GM21515 (cell line): ENCODE results near the gene BEND7.

Source experiments
- ATAC-seq: cut with Tn5 transposase; IDR thresholded peaks from one replicate; pipeline ENCODE4 v1.9.1; 2021; ENCODE audit not compliant: unreplicated experiment

Gene BEND7

GRCh38 chr10:13525663-13526062 is 3.2 kb downstream of the BEND7 start:
- no peak for ATAC-seq

- no peak for ATAC-seq
Observed at GRCh38 chr10:13521026-13521425, 7.8 kb downstream of the BEND7 start.

DNA sequence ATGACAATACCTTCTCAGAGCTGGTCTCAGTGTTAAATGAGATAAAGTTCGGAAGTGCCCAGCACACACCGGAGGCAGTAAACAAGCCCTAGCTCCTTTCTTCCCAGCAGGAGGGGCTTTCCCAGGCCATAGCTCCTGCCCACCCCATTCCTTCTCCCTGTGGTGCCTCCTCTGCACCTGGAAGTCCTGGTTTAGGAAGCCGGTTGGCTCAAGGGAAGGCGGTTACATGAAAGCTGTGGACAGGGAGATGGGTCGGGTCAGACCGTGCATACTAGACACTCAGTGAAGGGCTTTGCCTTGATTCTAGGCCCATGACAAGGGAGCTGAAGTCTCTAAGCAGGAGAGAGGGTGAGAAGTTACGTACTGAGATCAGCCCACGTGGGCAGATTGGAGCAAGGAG is 8.6 kb downstream of the BEND7 start:
- no peak for ATAC-seq

- ATAC-seq, result no peak
Observed at GRCh38 chr10:13518076-13518692, 10.6 kb downstream of the BEND7 start.

DNA sequence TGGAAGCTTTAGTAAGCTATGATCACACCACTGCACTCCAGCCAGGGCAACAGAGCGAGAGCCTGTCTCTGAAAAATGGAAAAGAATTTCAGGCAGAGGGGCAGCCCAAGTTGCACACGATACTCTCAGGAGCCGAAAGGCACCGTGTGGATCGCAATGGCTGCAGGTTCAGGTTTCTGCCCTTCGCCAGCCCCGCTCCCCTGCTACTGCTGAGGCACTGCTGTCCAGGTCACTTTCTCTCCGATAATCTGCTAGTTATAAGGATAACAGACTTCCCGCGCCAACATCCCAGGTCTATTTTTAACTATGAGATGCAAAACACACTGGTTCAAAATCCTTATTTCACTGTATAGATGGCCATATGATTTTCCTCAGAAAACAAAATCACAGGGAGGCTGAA is 11.1 kb downstream of the BEND7 start:
- ATAC-seq, result no peak

DNA sequence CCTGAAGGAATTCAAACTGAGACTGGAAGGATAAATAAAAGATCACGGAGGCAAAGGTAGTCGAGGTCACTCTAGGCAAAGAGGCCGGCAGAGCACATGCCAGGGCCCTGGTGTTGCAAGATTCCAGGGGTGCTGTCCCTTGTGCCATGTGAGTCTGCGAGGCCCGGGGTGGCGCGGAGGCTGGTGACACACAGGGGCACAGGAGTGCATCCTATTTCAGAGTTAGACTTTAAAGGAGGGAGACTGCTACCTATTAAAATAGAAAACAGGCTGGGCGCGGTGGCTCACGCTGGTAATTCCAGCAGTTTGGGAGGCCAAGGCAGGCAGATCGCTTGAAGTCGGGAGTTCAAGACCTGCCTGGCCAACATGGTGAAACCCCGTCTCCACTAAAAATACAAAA is 12.6 kb downstream of the BEND7 start:
- ATAC-seq, result no peak

GRCh38 chr10:13515467-13515866 is 13.3 kb downstream of the BEND7 start:
- ATAC-seq, result no peak

DNA sequence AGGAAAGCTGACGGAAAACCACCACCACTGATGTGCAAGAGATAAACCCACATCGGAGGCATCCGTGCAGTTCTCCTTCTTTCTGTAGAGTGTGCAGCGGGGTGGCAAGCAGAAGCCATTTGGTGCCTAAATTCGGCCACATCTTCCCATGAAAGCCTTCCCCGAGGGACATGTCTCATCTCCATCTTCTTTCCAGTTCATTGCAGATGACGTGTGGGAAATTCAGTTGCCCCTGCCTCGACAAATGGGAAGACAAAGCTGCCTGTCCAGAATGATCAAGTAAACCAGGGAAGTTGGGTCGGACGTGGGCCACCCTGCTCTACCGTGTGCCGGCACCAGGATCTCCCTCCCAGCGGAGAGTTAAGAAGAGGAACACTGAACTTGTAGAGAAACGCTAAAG is 14.5 kb downstream of the BEND7 start:
- ATAC-seq, result no peak

GRCh38 chr10:13512564-13512963 is 16.2 kb downstream of the BEND7 start:
- ATAC-seq, result no peak

- no peak for ATAC-seq
Observed at GRCh38 chr10:13511409-13511808, 17.4 kb downstream of the BEND7 start.

DNA sequence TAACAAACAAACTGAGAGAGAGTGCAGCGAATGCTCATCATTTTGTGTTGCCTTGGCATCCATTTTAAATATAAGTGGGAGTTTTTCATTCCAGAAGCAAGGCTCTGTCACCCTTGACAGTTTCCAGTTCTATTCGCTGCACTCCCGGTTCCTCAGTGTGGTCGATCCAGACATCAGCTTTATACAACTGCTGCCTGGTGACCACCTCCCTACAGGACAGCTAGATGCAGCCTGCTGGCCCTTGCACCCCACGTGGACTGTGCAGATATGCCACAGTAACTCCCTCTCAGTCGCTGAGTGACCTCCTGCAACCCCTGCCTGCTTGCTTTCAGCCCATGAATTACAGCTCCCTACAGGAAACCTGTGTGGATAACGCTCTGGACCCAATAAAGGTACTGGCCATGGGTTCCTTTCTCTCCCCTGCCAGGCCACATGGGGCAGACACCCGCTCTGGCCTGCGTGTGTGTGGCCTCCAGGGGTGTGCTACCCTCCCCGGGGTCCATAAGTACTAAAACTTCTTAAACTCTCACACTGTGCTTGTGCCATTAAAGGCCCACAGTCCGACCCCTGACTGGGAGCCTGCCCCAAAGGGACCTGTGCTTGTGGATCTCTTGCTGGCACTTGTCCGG is 23.6 kb downstream of the BEND7 start:
- ATAC-seq, result no peak

DNA sequence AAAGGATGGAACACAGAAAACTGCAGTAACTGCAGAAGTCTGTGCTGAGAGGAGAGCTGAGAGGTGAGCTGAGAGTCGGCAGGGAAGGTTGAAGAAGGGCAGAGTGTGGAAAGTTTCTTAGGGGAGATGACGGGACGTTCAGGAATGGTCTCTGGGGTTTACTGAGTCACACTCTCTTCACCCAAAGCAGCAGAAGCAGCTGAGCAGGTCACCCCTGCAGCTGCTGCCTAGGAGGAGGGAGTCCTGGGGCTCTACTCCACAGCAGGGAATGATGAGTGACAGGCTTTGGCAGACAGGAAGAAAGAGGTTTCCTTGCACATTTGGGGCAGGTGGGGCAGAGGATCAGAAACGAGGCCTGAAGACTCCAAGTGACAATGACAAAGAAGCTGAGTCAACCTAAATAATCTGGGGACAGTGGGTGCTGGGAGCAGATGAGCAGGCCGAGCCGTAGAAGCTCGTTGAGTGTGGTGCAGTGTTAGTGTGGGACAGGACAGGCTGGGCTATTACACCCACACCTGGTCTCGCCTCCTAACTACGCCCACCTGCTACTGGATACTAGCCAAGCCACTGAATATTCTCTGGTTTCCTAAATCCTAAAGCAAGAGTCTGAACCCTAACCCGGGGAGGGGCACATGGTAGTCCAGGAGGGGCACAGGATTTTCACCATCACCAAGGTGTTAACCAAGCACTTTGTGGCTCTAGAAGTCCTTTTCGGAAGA is 24.9 kb downstream of the BEND7 start:
- no peak for ATAC-seq

- no peak for ATAC-seq
Observed at GRCh38 chr10:13502380-13502779, 26.4 kb downstream of the BEND7 start.

GRCh38 chr10:13500201-13500600 is 28.6 kb downstream of the BEND7 start:
- no peak for ATAC-seq

DNA sequence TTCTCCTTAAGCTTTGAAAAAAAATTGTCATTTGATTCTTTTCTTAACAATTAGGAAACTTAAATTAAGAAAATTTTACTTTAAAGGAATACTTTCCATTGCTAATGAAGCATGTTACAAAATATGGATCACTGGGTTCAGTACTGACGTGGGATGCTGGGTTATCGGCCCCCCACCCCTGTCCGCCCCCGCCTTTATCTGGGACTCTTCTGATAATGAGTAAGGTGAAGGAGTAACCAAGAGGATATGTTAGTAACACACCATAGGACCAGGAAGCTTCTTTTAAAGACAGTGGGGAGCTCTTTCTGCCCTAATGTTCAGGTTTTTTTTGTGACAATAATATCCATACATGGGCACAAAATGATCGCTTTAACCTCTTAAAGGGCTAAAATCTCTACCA is 29.7 kb downstream of the BEND7 start:
- no peak for ATAC-seq

- no peak for ATAC-seq
Observed at GRCh38 chr10:13496931-13497330, 31.9 kb downstream of the BEND7 start.

GRCh38 chr10:13496164-13496563 is 32.6 kb downstream of the BEND7 start:
- ATAC-seq, result no peak

DNA sequence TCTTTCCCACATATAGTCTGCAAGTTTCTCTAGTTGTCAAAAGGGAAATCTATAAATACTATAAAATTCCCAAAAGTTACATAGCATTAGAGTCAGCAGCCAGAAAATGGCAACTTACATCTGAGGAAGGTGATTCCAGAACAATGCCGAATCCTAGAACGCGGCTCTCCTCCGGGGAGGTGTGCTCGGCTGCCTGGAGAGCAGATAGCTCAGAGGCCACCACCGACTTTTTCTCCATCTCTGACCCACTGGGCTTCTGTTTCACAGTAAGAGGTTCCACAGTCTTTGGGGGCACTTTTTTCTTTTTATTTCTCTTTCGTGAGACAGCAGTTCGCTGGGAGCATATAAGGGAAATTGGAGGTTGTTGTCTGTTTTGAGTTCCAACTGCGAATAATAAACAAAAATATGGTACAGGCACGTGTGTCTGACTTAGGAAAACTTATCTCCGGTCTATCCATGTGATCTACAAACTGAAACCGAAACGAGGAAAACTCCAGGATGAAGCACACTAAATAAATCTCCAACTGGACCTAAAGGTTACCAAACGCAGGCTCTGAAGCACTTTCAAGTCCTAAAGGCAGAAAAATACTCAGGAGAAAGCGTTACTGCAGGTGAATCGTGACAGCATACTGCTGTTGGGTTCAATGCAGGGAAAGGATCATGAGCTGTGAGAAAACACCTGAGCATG is 36.2 kb downstream of the BEND7 start:
- ATAC-seq, result no peak

DNA sequence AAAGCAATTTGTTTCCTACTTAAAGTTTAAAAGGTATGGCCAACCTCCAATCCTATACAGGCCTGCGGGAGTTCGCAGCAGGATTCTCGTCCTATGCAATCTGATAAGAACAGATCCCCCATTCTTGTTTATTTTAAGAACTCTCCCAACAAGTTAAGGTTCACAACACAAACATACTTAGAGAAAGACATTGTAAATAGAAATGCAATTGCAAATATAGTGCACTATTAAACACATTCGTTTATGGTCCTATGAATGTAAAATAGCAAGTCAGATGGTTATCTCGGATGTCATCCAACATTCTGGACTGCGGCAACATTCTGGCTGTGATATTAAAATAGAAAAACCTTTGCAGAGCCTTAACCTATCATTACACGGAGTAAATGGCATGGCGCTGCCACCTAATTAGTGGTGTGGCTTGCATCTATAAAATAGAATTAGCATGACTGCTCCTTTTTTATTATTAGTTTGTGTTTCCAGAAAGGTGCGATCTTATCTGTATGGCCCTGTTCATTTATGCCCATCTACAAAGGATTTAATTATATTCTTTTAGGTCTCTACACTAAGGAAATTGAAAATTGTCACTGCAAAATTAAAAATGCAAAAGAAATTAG is 37.0 kb downstream of the BEND7 start:
- ATAC-seq, result no peak

GRCh38 chr10:13490503-13490902 is 38.3 kb downstream of the BEND7 start:
- no peak for ATAC-seq

- ATAC-seq, result no peak
Observed at GRCh38 chr10:13489035-13489599, 39.7 kb downstream of the BEND7 start.
